Fibroblast of mammary gland (primary cell): ENCODE results near the gene SGCA.
A peak's percentile ranks its signal among the peaks of the same experiment; 100 is the strongest.

Source experiments
- DNase-seq: peaks from one replicate; pipeline ENCODE4 v3.0.0-alpha.2; 2010; ENCODE audit warnings: low read depth
- H3K4me3 ChIP-seq: 2 replicates; pipeline ENCODE4 v1.5.1; 2011; ENCODE audit warnings: low read depth, mild to moderate bottlenecking, low read length, moderate library complexity; ENCODE audit not compliant: control insufficient read depth
- CTCF ChIP-seq: conservative IDR thresholded peaks from 2 replicates; pipeline ENCODE4 v1.5.1; 2011; ENCODE audit warnings: low read depth, low read length, inconsistent platforms; ENCODE audit not compliant: control insufficient read depth, insufficient read depth

SGCA gene

GRCh38 chr17:50200457-50201275, 34.9 kb downstream of the SGCA start:
- peak overlapping the region; percentile 100 for H3K4me3 ChIP-seq
- peak; percentile 68 for TF ChIP-seq CTCF
- peak; percentile 89 for DNase-seq

GRCh38 chr17:50201276-50201854, 35.6 kb downstream of the SGCA start, which contains the start of gene COL1A1:
COL1A1 (minus strand) TSS chr17:50201631; CDS start chr17:50201513, 118 bp downstream.
- peak within 1 kb of the TSS; percentile 100 for H3K4me3 ChIP-seq
- DNase-seq = peak; percentile 85
- TF ChIP-seq CTCF = no peak

- H3K4me3 ChIP-seq = peak overlapping the region; percentile 100
- no peak for TF ChIP-seq CTCF
- peak; percentile 74 for DNase-seq
Observed at GRCh38 chr17:50203086-50203485, 37.3 kb downstream of the SGCA start.

GRCh38 chr17:50203604-50204345, 38.0 kb downstream of the SGCA start:
- no peak for TF ChIP-seq CTCF
- peak; percentile 99 for DNase-seq
- H3K4me3 ChIP-seq = peak overlapping the region; percentile 27

GRCh38 chr17:50204431-50204830, 38.6 kb downstream of the SGCA start:
- no peak for TF ChIP-seq CTCF
- DNase-seq = no peak
- H3K4me3 ChIP-seq = no peak overlapping the region

GRCh38 chr17:50205111-50205962, 39.5 kb downstream of the SGCA start:
- H3K4me3 ChIP-seq = no peak overlapping the region
- peak; percentile 73 for DNase-seq
- no peak for TF ChIP-seq CTCF
